HG03457 (cell line): ENCODE data around the gene TASP1.
"Not testable (repeated sequence)": the region's sequence is repeated elsewhere in the genome, so short reads cannot be mapped to it uniquely, and the experiment has no call there.

ENCODE experiments used
- ATAC-seq: cut with Tn5 transposase; IDR thresholded peaks from one replicate; pipeline ENCODE4 v1.9.1; 2021; ENCODE audit warnings: moderate number of reproducible peaks; ENCODE audit not compliant: unreplicated experiment

The TASP1 gene

DNA sequence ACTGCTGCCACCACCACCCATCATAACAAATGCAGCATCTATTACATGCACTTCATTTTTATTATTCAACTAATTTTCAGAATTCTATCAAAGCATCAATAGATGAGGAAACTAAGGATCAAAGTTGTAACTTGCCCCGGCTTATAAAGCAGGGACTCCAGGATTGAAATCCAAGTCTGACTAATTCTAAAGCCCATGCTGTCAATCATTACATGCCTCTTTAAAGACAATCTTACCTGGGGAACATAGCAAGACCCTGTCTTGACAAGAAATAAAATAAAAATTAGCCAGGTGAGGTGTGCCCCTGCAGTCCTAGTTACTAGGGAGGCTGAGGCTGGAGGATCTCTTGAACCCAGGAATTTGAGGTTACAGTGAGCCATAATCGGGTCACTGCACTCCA, 235.3 kb downstream of the TASP1 start:
- ATAC-seq: no peak

DNA sequence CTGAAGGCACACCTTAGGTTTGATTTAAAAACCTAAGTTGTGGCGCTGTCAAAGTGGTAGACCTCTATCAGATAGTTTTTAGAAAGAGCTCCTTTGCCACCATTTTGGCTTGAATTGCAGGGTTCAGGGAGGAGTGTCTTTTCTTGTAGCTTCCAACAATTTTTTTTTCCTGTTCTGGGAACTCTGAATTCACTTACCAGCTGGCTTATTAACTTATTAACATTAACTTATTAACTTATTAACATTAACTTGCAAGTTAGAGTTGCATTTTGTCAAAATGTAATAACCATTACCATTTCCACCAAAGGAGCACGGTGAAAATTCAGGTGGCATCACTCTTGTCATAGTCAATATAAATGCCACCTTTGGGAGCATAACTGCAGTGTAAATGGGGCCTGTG, 235.7 kb downstream of the TASP1 start:
- ATAC-seq: no peak

DNA sequence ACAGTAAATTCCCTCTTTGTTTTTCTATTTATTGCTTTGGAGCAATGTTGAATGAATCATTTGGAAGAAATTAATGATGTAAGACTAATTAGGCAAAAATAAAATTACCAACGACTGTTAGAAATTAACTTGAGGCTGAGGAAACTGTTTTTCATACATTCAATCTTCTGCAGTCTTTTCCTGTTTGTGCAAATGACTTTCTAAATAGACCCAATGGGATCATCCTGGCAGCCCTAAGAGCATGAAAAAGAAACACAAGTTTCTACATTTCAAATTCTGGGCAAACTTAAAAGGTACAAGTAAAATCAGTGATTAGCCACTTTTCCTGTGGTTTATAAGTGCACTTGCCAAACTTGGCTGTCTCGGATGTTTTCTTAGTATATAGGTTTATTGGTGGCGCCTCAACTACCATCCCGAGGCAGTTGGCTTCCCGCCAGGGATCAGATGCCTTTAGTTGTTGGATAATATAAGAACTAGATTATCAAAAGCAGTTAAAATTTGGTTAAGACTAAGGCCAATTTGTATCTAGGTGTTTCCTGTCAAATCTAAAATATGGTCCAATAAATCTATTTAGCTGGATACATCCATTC, 236.5 kb downstream of the TASP1 start:
- no peak for ATAC-seq

DNA sequence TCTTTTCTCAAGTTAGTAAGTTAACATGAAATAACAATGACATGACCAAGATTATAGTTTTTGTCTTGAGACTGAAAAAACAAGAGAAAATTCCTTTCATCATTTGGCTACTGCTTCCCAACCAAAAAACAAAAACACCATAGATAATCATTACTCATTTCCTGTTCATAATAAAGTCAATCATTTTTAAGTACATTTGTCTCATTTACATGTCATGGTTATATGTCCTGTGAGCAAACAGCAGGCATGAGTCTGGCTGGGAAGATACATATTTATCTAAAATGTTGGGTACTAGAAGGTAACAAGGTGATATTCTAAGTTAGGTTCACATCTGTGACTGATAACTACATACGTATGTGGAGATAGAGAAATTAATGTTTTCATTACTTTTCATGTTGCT, 237.1 kb downstream of the TASP1 start:
- ATAC-seq: no peak

DNA sequence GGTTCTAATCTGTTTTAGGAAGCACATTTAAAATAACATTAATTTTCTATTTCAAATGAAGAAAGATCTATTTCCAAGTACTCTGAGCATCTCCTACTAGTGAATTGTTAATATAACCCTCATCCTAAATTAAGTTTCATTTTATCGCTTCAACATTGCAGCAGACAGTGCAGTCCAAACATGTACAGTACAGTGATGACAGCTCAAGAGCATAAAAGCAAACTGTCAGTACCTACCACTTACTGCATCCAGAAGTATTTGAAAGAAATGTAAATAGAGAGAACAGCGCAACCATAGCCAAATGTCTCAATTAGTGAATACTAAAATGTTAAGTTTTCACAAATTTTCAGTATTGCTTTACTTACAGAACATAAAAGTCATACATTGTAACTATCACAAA, 238.3 kb downstream of the TASP1 start:
- ATAC-seq: no peak

DNA sequence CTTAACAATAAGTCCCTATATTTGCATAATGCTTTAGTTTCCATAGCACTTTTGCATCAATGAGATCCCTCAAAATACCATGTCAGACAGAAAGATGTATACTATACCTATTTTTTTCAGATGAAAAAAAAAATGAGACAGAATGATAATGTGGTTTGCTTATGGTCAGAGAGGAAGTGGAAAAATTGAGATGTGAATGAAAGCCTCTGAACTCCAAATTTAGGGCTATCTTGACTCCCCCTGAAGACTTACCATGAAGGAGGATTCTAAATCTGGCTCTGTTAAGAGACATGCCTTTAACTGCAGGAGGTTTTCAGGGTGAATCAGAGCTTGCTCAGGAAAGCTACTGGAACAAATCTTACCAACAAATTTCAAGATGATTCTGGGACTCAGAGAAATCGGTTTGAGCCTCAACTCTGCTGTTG, 241.4 kb downstream of the TASP1 start:
- ATAC-seq: no peak

DNA sequence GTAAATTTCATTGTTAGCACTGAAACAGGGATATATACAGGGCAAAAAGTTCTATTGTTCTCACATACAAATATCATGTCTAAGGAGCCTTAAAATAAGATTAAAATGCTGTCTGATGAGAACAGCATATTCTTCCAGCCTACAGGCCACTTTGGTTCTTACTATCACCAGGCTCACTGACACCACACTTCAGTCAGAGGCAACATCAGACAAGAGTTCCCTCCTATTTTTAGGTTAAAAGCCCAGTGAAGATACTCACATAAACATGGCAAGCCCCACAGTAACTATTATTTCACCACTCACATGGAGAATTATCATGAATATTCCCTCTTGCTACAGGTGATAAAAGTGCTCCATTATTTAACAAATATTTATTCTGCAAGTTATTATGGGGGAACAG, 241.9 kb downstream of the TASP1 start:
- no peak for ATAC-seq

DNA sequence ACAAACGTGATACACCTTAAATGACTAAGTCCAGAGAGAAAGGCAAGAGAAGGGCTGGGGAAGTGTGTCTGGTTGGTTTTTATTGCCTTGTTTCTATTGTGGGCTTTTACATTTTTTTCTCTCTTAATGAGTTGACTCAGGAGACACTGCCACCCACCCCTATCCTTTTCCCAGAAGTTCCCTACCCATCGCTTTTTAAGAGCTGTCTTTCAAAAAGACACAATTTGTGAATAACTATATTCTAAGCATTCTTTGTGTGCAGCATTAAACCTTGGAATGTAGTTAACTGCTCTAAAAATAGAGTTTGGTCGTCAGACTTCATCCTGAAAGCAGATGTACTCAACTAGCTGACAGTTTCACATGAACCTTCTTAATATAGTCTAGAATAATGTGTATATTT, 242.7 kb downstream of the TASP1 start:
- ATAC-seq: no peak

DNA sequence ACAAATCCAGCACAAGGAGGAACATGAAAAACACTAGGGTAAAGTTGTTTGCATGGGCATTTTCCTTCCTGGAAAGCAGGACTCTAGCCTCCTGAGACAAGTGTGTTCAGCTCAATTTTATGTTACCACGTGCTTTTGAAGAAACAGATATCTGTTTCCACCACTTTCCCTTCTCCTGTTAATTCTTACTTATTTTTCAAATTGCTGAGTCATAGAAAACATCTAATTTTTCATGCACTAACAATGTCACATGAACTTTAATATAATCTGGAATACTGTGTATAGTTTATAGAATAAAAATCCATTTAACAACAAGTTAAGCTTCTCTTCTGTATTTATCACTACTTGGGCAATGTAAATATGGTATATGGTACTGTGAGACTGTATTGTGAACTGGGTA, 243.5 kb downstream of the TASP1 start:
- ATAC-seq: no peak

DNA sequence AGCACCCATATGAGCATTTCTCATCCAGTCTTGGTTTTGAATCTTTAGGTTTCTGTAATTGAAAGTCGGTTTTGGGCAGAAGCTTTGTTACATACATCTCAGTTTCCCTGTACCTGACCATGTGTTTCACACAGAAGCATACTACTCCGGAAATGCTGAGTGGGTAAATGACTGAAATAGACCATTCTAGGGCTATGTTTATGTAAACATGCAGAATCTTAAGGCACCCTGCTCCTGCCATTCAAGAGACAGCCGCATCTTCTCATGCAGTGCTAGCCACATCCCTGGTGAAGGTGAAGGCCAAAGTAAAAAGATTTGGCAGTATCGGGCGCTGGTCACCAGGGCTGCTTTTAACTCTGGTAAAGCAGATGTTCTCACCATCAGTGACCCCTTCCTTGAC, 246.3 kb downstream of the TASP1 start:
- no peak for ATAC-seq

DNA sequence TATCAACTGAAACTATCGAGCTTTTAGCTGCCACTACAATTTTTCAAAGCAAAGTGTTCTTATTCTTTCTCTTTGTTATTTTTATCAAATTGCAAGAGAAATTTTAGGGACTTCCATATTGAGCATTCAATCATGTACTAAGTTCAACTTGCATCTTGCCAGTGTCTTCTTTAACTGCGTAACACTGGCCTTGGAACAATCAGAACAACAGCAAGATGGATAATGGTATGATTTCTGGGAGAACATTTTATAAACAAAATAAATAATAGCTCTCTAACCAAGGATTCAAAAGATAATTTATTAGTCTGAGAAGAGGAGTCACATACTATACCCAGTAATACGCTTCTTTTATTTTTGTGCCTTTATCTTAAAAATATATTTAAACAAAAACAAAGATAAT, 249.6 kb downstream of the TASP1 start:
- ATAC-seq: no peak

DNA sequence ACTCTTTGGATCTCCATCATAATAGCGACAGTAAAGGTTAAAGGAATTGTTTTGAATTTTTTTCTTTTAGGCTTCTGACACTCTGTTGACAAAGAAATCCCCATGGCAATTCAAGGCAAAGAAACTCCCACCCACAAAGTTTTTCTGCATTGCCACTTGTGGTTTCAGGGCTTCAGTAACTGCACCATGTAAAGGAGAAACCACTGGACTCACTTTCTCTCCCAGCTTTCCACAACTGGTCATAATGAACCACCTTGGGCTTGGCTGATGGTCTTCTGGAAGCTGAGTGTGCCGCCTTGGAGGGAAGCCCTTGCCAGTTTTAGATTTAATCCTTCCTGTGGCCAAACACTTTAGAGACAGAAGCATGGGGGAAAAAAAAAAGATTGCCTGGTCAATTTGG, 254.6 kb downstream of the TASP1 start:
- ATAC-seq: no peak

DNA sequence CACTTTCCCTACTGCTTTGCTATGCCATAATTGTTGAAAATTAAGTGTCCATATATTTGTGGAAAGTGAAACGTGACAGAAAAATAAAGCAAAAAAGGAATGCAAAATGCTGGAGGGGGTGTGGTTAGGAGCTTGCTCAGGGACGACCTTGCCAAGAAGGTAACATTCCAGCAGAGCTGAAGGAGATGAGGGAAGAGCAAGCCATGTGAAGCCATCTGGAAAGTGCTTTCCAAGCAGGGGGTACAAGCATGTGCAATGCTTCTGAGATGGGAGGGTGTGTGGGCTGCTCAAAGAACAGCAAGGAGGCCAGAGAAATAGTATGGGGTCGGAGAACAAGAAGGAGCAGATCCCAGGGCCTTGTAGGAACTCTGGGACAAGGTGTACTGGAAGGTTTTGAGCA, 255.9 kb downstream of the TASP1 start:
- ATAC-seq: no peak

DNA sequence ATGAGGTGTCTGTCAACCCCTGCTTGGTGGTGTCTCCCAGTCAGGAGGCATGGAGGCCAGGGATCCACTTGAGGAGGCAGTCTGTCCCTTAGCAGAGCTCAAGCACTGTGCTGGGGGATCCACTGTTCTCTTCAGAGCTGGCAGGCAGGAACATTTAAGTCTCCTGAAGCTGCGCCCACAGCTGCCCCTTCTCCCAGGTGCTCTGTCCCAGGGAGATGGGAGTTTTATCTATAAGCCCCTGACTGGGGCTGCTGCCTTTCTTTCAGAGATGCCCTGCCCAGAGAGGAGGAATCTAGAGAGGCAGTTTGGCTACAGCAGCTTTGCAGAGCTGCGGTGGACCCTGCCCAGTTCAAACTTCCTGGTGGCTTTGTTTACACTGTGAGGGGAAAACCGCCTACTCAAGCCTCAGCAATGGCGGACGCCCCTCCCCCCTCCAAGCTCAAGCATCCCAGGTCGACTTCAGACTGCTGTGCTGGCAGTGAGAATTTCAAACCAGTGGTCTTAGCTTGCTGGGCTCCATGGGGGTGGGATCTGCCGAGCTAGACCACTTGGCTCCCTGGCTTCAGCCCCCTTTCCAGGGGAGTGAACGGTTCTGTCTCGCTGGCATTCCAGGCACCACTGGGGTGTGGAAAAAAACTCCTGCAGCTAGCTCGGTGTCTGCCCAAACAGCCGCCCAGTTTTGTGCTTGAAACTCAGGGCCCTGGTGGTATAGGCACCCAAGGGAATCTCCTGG, 258.1 kb downstream of the TASP1 start:
- ATAC-seq: not testable (repeated sequence)

DNA sequence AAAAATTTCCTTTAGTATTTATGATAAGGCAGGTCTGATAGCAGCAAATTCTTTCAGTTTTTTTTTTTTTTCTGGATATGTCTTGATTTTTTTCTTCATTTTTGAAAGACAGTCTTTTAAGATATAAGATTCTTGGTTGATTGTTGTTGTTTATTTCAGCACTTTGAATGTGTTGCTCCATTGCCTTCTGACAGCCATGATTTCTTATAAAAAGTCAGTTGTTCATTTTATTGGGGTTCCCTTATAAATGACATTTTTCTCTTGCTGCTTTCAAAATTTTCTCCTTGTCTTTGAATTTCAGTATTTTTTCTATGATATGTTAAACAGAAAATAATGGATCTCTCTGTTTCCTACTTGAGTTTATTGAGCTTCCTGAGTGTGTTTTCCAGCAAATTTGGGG, 265.3 kb downstream of the TASP1 start:
- ATAC-seq: no peak

DNA sequence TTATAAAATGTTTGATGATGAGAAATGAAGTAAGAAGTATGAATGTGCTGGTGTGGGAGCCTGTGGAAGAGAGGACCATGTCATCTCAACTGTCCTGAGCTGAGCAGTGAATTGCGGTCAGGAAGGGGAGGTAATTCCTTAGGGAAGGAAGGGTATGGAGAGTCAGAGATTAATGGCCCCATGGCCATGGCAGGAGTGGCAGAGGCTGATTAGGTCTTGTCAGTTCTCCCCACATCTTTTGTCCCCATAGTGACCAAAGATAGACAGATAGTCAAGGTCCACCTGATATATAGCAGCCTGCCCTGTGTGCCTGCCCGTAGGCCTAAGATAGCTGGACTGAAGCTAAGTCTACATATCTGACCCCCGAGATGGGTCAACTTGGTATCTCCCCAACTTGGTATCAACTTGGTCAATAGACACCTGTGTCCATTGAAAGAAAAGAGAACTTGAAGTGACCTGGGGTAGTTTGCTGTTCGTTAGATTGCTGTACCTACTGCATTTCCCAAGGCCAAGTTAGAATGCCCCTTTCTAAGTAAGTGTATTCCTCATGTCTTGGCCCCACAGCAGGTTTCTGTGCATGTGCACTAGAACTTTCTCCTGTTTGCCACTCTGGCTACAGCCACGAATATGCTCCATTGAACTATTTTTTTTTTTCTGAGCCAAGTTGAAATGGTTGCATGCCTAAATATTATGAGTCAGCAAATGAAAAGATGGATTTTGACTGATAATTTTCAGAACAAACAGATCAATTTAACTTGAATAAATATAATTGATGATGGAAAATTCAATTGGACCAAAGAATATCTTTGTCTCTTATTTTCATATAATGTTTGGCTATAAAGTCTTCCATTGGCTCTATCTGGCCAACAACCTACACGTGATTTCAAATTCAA, 274.2 kb downstream of the TASP1 start:
- no peak for ATAC-seq

DNA sequence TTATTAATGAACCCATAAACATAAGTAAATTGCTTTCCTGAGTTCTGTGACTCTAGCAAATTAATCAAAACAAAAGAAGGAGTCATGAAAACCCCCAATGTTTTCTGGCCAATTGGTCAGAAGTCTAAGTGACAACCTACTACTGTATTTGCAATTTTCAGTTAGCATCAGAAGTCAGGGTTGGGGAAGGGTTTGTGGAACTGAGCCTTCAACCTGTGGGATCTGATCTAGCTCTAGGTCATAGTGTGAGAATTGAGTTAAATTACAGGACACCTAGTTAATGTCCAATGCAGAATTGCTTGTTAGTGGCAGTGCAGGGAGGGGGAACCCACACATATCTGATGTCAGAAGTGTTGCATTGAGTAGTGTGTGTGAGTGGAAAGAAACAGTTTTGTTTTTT, 275.3 kb downstream of the TASP1 start:
- ATAC-seq: no peak

DNA sequence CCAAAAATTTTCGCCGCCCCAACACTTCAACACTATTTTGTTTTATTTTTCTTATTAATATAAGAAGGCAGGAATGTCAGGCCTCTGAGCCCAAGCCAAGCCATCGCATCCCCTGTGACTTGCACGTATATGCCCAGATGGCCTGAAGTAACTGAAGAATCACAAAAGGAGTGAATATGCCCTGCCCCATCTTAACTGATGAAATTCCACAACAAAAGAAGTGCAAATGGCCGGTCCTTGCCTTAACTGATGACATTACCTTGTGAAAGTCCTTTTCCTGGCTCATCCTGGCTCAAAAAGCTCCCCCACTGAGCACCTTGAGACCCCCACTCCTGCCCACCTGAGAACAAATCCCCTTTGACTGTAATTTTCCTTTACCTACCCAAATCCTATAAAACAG, 276.6 kb downstream of the TASP1 start:
- not testable (repeated sequence) for ATAC-seq

DNA sequence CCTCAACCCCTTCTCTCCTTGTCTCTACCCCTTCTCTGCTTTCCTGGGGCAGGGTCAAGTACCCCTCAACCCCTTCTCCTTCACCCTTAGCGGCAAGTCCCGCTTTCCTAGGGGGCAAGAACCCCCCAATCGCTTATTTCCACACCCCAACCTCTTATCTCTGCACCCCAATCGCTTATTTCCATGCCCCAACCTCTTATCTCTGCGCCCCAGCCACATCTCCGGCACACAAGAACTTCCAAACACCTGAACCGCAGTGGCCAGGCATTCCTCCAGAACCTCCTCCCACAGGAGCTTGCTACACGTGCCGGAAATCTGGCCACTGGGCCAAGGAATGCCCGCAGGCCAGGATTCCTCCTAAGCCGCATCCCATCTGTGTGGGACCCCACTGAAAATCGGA, 279.8 kb downstream of the TASP1 start:
- not testable (repeated sequence) for ATAC-seq

DNA sequence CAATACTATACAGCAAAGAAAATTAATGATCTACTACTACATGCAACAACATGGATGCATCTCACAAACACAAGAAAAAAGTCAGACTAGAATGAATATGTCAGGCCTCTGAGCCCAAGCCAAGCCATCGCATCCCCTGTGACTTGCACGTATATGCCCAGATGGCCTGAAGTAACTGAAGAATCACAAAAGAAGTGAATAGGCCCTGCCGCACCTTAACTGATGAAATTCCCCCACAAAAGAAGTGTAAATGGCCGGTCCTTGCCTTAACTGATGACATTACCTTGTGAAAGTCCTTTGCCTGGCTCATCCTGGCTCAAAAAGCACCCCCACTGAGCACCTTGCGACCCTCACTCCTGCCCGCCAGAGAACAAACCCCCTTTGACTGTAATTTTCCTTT, 280.9 kb downstream of the TASP1 start:
- ATAC-seq: not testable (repeated sequence)

DNA sequence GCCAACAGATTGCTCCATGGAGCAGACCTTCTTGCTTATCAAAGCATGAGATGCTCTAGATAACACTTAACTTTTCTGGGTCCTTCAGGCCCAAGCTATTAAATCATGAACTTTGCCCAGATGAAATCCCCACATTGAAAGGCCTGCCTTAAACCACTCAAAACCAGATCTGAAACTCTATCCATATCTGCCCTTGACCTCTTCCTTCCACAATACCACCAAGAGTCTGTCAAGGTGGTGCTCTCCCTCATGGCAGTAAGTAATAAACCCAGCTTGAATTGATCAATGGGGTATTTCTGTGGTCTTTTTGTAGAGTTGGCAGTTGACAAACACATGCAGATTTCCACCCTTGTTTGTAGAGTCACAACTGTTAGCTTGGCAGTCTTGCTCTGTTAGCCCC, 282.1 kb downstream of the TASP1 start:
- ATAC-seq: no peak

DNA sequence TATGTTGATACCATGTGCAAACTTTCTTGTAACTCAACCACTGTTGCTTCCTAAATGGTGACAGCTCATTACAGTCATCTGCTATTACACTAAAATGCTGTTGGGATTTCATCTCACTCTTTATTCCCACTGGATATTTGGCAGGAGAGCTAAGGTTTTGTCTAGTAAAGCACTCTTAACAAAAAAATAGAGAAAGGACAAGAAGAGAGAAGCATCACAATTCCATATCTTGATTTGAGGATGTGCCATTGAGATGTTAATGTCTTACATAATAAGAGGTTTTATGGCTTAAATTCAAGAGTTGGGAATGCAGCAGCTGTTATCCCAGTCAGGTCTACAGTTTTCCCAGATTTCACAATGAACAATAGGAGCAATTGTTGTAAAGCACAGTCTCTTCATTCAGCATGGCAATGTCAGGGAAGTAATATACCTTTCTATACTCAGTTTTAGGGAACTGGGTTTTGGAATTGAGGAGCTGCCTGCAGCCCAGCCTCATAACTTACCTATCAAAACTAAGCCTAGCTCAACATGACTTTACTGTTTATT, 282.7 kb downstream of the TASP1 start:
- ATAC-seq: no peak
